CD14-positive monocyte (primary cell): ENCODE results near the gene ERICH4. TPM values are rescaled to one million over a fixed set of nuclear protein-coding genes. Genes with fewer than 3 reads are reported as not detected.
A peak's percentile ranks its signal among the peaks of the same experiment; 100 is the strongest.
"Not testable (repeated sequence)": the region's sequence is repeated elsewhere in the genome, so short reads cannot be mapped to it uniquely, and the experiment has no call there.

Experiments used
- DNase-seq, 3 donors: peaks; one replicate each; pipeline ENCODE4 v3.0.0-alpha.2; 2011 to 2022
- H2AFZ ChIP-seq: 2 replicates; pipeline ENCODE4 v1.6.0; 2012; ENCODE audit warnings: mild to moderate bottlenecking, low read depth, low read length, inconsistent platforms; ENCODE audit not compliant: insufficient read depth, poor library complexity, severe bottlenecking
- H3K27ac ChIP-seq, 2 donors: 1 replicate in 1 of 2; 2 replicates in 1 of 2; pipeline ENCODE4 v1.5.1; 2012 to 2013; ENCODE audit warnings: low read length in 2 of 2, control low read depth in 1 of 2, inconsistent platforms in 1 of 2, low read depth in 1 of 2, mild to moderate bottlenecking in 1 of 2
- H3K27me3 ChIP-seq, 2 donors: one replicate each; pipeline versions ENCODE4 v1.6.0 to v1.6.1; 2011 to 2013; ENCODE audit warnings: low read length in 2 of 2; ENCODE audit not compliant: control insufficient read depth in 2 of 2, insufficient read depth in 2 of 2
- H3K36me3 ChIP-seq, 2 donors: replicated peaks in 1 of 2; 1 replicate in 1 of 2; 2 replicates in 1 of 2; pipeline versions ENCODE4 v1.5.1 to v1.6.1; 2012 to 2013; ENCODE audit warnings: low read length in 2 of 2, control low read depth in 1 of 2, inconsistent platforms in 1 of 2, mild to moderate bottlenecking in 1 of 2; ENCODE audit not compliant: insufficient read depth in 2 of 2, control insufficient read depth in 1 of 2
- H3K4me1 ChIP-seq, 2 donors: 1 replicate in 1 of 2; 2 replicates in 1 of 2; pipeline versions ENCODE4 v1.5.1 to v1.6.1; 2012 to 2013; ENCODE audit warnings: low read length in 2 of 2, control low read depth in 1 of 2, inconsistent platforms in 1 of 2, mild to moderate bottlenecking in 1 of 2, moderate library complexity in 1 of 2; ENCODE audit not compliant: insufficient read depth in 2 of 2, control insufficient read depth in 1 of 2
- H3K4me2 ChIP-seq: replicated peaks from 2 replicates; pipeline ENCODE3; 2012; ENCODE audit warnings: low read length, moderate library complexity, mild to moderate bottlenecking; ENCODE audit not compliant: poor library complexity, severe bottlenecking; ENCODE audit errors: extremely low read depth
- H3K4me3 ChIP-seq, 3 experiments: fragments of 200-600 bp in 1 of 3; sonication (generic) in 1 of 3; replicated peaks in 1 of 3; 1 replicate in 2 of 3; 2 replicates in 1 of 3; pipeline ENCODE4 v1.5.1; 2011 to 2013; ENCODE audit warnings: low read length in 3 of 3, mild to moderate bottlenecking in 3 of 3, control low read depth in 2 of 3, low read depth in 2 of 3, inconsistent platforms in 1 of 3, moderate library complexity in 1 of 3
- H3K79me2 ChIP-seq: 2 replicates; pipeline ENCODE4 v1.6.0; 2012; ENCODE audit warnings: mild to moderate bottlenecking, control low read depth, inconsistent platforms, low read length, moderate library complexity; ENCODE audit not compliant: insufficient read depth
- H3K9ac ChIP-seq: 2 replicates; pipeline ENCODE4 v1.6.0; 2017; ENCODE audit warnings: low read length, mild to moderate bottlenecking; ENCODE audit not compliant: insufficient read depth, poor library complexity, severe bottlenecking
- H3K9me3 ChIP-seq, 2 donors: replicated peaks in 1 of 2; 1 replicate in 1 of 2; 2 replicates in 1 of 2; pipeline versions ENCODE4 v1.5.1 to v1.6.1; 2012 to 2013; ENCODE audit warnings: low read length in 2 of 2, control low read depth in 1 of 2; ENCODE audit not compliant: control insufficient read depth in 1 of 2, insufficient read depth in 1 of 2
- H4K20me1 ChIP-seq: 2 replicates; pipeline ENCODE4 v1.6.0; 2012; ENCODE audit warnings: mild to moderate bottlenecking, low read length, control low read depth, moderate library complexity; ENCODE audit not compliant: insufficient read depth
- H3K27ac Mint-ChIP-seq, 7 donors: one replicate each; pipeline ENCODE4 v1.8.0; 2020; ENCODE audit warnings: mild to moderate bottlenecking in 7 of 7, mixed read lengths in 7 of 7, moderate library complexity in 6 of 7, inconsistent platforms in 2 of 7
- H3K27me3 Mint-ChIP-seq, 3 donors: one replicate each; pipeline ENCODE4 v1.8.0; 2021 to 2022; ENCODE audit warnings: low read depth in 3 of 3, mild to moderate bottlenecking in 3 of 3, mixed read lengths in 3 of 3, moderate library complexity in 3 of 3, inconsistent platforms in 1 of 3
- H3K36me3 Mint-ChIP-seq, 2 donors: one replicate each; pipeline ENCODE4 v1.8.0; 2020; ENCODE audit warnings: mixed read lengths in 2 of 2, inconsistent platforms in 1 of 2, mild to moderate bottlenecking in 1 of 2
- H3K4me1 Mint-ChIP-seq: one replicate; pipeline ENCODE4 v1.8.0; 2020; ENCODE audit warnings: mild to moderate bottlenecking, mixed read lengths
- H3K4me3 Mint-ChIP-seq, 2 donors: one replicate each; pipeline ENCODE4 v1.8.0; 2020; ENCODE audit warnings: mild to moderate bottlenecking in 2 of 2, mixed read lengths in 2 of 2, moderate library complexity in 1 of 2
- H3K9me3 Mint-ChIP-seq, 7 donors: one replicate each; pipeline ENCODE4 v1.8.0; 2020 to 2022; ENCODE audit warnings: mixed read lengths in 7 of 7, mild to moderate bottlenecking in 6 of 7, moderate library complexity in 6 of 7, inconsistent platforms in 2 of 7
- WGBS: methylation state at CpG from one replicate; pipeline ENCODE4 v1.1.5; 2013; ENCODE audit warnings: missing lambda C conversion rate; ENCODE audit not compliant: insufficient coverage; 5-methylcytosine and 5-hydroxymethylcytosine counted together
- intact Hi-C, 2 donors: fragments of 100-400 bp; cut with micrococcal nuclease; formaldehyde crosslinking; loops; one replicate each; pipeline versions ENCODE4 v1.15.0 to v1.15.1; 2023
- polyA plus RNA-seq, 3 donors: library from polyadenylated mRNA; depleted of rRNA in 1 of 3; unstranded in 2 of 3; stranded (reverse) in 1 of 3; fragments of 300-500 nt in 2 of 3; fragments of >200 nt in 1 of 3; fragmentation: Illumina TruSeq in 2 of 3; gene quantifications; 1 replicate in 2 of 3; 2 replicates in 1 of 3; pipeline ENCODE4 v1.2.3, GENCODE V29; 2012 to 2021
- TF ChIP-seq, protein P1 (sequence below): fragments of 200-600 bp; IDR thresholded peaks from one replicate; pipeline ENCODE4 v1.8.0; 2022; ENCODE audit warnings: antibody characterized with exemption, mild to moderate bottlenecking

ERICH4 gene
- polyA plus RNA-seq, 3 donors = 0.09 TPM; not detected in 2

DNA sequence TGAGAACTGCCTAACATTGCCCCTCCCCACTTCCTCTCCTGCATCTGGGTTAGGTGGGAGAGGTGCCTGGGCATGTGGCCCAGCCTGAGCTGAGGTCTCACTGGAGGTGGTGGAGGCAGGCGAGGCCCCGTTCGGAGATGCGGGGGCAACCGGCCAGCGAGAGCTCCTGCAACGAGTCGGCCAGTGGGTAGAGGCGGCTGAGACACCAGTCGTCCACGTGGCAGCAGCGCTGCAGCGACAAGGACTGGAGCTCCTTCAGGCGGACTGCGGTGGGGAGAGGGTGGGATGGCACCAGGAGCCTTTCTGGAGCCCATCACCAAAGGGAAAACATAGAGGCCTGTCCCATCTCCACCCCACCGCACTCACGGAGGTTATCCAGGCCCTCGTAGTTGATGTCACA, 9.8 kb upstream of the ERICH4 start:
- H3K9me3 ChIP-seq = no peaks in the 10 kb centered on the region
- H3K4me3 Mint-ChIP-seq = no peak overlapping the region

DNA sequence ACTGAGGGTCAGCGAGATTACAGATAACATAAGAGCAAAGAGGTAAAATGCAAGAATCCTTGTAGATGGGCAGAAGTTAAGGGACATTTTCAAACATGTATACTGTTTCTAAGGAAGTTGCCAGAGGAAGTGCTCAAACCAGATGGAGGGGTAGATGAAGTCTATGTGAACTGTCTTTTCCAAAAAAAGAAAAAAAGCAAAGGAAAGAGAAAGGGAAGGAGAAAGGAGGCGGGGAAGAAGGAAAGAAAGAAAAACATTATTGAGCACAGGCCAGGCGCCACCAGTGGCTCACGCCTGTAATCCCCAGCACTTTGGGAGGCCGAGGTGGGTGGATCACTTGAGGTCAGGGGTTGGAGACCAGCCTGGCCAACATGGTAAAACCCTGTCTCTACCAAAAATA, 8.5 kb upstream of the ERICH4 start:
- intact Hi-C loops = loop anchor here (5.0 to 10.0 kb wide), 2 partner anchors 37 to 170 kb away; partner anchors contain the start of genes BCKDHA (in 1 of the 2), EXOSC5 (in 1 of the 2) and HNRNPUL1 (in 1 of the 2)
- H3K9ac ChIP-seq = no peak overlapping the region
- H3K27me3 Mint-ChIP-seq = peaks cover 0 to 1% (median 0%) of the 10 kb centered on the region in 3 donors
- no peak overlapping the region for H3K4me3 ChIP-seq
- peaks cover 30% of the 10 kb centered on the region for H3K4me1 Mint-ChIP-seq
- DNase-seq = no peak
- H4K20me1 ChIP-seq = peaks cover 5% of the 10 kb centered on the region
- peaks cover 13 to 42% of the 10 kb centered on the region in 2 donors for H3K36me3 ChIP-seq
- H3K9me3 Mint-ChIP-seq = no peaks in the 10 kb centered on the region
- no peak overlapping the region for H3K27ac ChIP-seq
- TF ChIP-seq, protein P1, sequence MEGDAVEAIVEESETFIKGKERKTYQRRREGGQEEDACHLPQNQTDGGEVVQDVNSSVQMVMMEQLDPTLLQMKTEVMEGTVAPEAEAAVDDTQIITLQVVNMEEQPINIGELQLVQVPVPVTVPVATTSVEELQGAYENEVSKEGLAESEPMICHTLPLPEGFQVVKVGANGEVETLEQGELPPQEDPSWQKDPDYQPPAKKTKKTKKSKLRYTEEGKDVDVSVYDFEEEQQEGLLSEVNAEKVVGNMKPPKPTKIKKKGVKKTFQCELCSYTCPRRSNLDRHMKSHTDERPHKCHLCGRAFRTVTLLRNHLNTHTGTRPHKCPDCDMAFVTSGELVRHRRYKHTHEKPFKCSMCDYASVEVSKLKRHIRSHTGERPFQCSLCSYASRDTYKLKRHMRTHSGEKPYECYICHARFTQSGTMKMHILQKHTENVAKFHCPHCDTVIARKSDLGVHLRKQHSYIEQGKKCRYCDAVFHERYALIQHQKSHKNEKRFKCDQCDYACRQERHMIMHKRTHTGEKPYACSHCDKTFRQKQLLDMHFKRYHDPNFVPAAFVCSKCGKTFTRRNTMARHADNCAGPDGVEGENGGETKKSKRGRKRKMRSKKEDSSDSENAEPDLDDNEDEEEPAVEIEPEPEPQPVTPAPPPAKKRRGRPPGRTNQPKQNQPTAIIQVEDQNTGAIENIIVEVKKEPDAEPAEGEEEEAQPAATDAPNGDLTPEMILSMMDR = no peak
- H3K27me3 ChIP-seq = no peaks in the 10 kb centered on the region
- peak overlapping the region in 6 of 7 donors; percentile 3 to 82 (median 43) for H3K27ac Mint-ChIP-seq
- peaks cover 40% of the 10 kb centered on the region for H3K79me2 ChIP-seq
- peaks cover 24 to 32% of the 10 kb centered on the region in 2 donors for H3K4me1 ChIP-seq
- H3K9me3 ChIP-seq = no peaks in the 10 kb centered on the region
- peaks cover 40 to 61% of the 10 kb centered on the region in 2 donors for H3K36me3 Mint-ChIP-seq
- H3K4me2 ChIP-seq = no peak overlapping the region
- H3K4me3 Mint-ChIP-seq = peak overlapping the region in 1 of 2 donors; percentile 11
- H2AFZ ChIP-seq = no peak overlapping the region
- whole genome bisulfite sequencing = no CpG with 5 or more reads among the region's 5 CpGs

More for the DNA sequence above, 9.8 kb upstream of the ERICH4 start:
- Histone ChIP-seq H3K36me3 (peaks cover 13 to 39% of the 10 kb centered on the region in 2 donors), H3K4me1 (peaks cover 28 to 36% of the 10 kb centered on the region in 2 donors), H4K20me1 (peaks cover 5% of the 10 kb centered on the region), H3K4me3 (no peak overlapping the region), H2AFZ (no peak overlapping the region), H3K27me3 (no peaks in the 10 kb centered on the region), H3K27ac (no peak overlapping the region), H3K9ac (no peak overlapping the region), H3K79me2 (peaks cover 40% of the 10 kb centered on the region), H3K4me2 (no peak overlapping the region)
- H3K36me3 Mint-ChIP-seq = peaks cover 40 to 60% of the 10 kb centered on the region in 2 donors
- no peak overlapping the region for H3K27ac Mint-ChIP-seq
- TF ChIP-seq, protein P1 = no peak
- DNase-seq = no peak
- H3K9me3 Mint-ChIP-seq = no peaks in the 10 kb centered on the region
- H3K27me3 Mint-ChIP-seq = peaks cover 0 to 1% (median 0%) of the 10 kb centered on the region in 3 donors
- peaks cover 36% of the 10 kb centered on the region for H3K4me1 Mint-ChIP-seq
- intact Hi-C loops = loop anchor here (5.0 to 10.0 kb wide), 2 partner anchors 36 to 168 kb away; partner anchors contain the start of genes BCKDHA (in 1 of the 2), EXOSC5 (in 1 of the 2) and HNRNPUL1 (in 1 of the 2)
- WGBS = 97% methylated on average over 17 of the region's 18 CpGs

DNA sequence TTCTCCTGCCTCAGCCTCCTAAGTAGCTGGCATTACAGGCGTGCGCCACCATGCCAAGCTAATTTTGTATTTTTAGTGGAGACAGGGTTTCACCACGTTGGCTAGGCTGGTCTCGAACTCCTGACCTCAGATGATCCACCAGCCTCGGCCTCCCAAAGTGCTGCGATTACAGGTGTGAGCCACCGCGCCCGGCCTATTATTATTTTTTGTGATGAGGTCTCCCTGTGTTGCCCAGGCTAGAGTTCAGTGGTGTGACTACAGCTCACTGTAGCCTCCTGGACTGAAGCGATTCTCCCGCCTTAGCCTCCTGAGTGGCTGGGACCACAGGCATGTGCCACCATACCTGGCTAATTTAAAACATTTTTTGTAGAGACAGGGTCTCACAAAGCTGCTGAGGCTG, 7.6 kb upstream of the ERICH4 start:
- H3K27me3 Mint-ChIP-seq, H3K4me3 ChIP-seq, DNase-seq, H3K4me3 Mint-ChIP-seq, H3K4me2 ChIP-seq, H3K27ac ChIP-seq, H3K9ac ChIP-seq, H3K9me3 Mint-ChIP-seq, H3K27me3 ChIP-seq, H4K20me1 ChIP-seq, H3K9me3 ChIP-seq, H2AFZ ChIP-seq: not testable (repeated sequence)
- Mint-ChIP-seq H3K36me3 (peaks cover 40 to 59% of the 10 kb centered on the region in 2 donors), H3K27ac (peak overlapping the region in 2 of 7 donors; percentile 5 to 54), H3K4me1 (peaks cover 36% of the 10 kb centered on the region)
- WGBS = 89% methylated on average over 5 of the region's 11 CpGs
- peaks cover 31 to 39% of the 10 kb centered on the region in 2 donors for H3K4me1 ChIP-seq
- peaks cover 12 to 42% of the 10 kb centered on the region in 2 donors for H3K36me3 ChIP-seq
- peaks cover 38% of the 10 kb centered on the region for H3K79me2 ChIP-seq
- intact Hi-C loops = loop anchor here in 1 of 2 donors (5.0 to 10.0 kb wide), 2 partner anchors 83 to 171 kb away; partner anchors contain the start of genes HNRNPUL1 and TGFB1
